Measurements from ENCODE around the gene CHRNB2.
A peak's percentile ranks its signal among the peaks of the same experiment; 100 is the strongest.

CHRNB2 gene

DNA sequence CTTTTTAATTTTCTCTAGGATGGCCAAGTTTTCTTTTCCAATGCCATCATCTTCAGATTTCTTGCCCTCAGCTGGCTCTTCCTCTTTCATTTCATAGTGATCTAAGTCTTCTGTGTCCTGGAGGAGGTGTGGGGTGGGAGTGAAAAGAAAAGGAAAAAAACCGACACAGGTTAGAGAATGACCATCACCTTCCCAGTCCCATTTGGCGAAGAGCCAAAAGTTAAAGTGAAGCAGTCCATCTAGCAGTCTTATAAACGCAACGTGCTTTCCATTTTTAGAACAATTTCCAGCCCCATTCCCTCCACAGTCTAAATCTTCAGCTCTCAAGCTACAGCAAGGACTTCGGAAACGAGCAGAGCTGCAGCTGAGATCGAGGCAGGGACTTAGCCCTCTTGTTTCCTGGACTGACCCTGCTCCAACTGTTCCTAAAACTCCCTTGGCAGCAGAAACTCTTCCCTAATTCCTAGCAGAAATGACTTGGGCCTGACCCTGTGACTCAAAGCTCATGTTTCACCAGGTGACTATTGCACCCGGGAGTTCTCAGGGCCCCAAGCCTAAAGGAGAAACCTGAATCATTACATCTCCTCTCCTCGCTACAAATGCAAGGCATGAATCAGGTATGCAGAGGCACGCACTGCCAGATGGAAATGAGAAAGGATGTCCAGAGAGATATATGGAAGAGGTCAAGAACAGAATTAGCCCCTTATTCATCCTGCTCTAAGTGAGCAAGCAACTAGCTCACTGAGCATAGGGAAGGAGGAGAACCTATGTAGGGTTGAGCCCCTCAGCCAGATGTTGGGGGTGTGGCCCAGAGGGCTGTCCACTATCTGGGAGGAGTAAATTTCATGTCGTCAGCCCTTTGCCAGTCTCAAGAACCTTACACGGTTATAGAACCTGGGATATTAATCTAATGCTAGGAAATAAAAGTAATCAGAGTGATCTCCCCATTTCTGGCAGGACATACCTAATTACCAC is 14.2 kb upstream of the CHRNB2 start:
- Histone ChIP-seq H3K4me2 (ENCODE audit: low read length) (no peak overlapping the region), H3K27ac (ENCODE audit: low read length) (no peak overlapping the region), H3K36me3 (replicated peaks; ENCODE audit: low read depth, low read length) (peaks cover 82% of the 10 kb centered on the region), H3K9ac (ENCODE audit: low read length) (no peak overlapping the region), H3K27me3 (ENCODE audit: low read depth, low read length) (no peaks in the 10 kb centered on the region), H3K79me2 (ENCODE audit: low read length) (peaks cover 33% of the 10 kb centered on the region), H3K9me3 (ENCODE audit: insufficient read depth, low read length) (no peaks in the 10 kb centered on the region), H3K4me3 (ENCODE audit: low read length) (no peak overlapping the region), H2AFZ (ENCODE audit: low read depth, low read length) (no peak overlapping the region), H3K4me1 (ENCODE audit: low read length) (peaks cover 23% of the 10 kb centered on the region), H4K20me1 (ENCODE audit: insufficient read depth, low read length) (peaks cover 24% of the 10 kb centered on the region)
- TF ChIP-seq EZH2phosphoT487 (IDR thresholded peaks at IDR 0.05; ENCODE audit: low read depth), result no peak
- TF ChIP-seq, protein P1, sequence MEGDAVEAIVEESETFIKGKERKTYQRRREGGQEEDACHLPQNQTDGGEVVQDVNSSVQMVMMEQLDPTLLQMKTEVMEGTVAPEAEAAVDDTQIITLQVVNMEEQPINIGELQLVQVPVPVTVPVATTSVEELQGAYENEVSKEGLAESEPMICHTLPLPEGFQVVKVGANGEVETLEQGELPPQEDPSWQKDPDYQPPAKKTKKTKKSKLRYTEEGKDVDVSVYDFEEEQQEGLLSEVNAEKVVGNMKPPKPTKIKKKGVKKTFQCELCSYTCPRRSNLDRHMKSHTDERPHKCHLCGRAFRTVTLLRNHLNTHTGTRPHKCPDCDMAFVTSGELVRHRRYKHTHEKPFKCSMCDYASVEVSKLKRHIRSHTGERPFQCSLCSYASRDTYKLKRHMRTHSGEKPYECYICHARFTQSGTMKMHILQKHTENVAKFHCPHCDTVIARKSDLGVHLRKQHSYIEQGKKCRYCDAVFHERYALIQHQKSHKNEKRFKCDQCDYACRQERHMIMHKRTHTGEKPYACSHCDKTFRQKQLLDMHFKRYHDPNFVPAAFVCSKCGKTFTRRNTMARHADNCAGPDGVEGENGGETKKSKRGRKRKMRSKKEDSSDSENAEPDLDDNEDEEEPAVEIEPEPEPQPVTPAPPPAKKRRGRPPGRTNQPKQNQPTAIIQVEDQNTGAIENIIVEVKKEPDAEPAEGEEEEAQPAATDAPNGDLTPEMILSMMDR (IDR thresholded peaks at IDR 0.05; ENCODE audit: low read depth, low read length), result no peak

DNA sequence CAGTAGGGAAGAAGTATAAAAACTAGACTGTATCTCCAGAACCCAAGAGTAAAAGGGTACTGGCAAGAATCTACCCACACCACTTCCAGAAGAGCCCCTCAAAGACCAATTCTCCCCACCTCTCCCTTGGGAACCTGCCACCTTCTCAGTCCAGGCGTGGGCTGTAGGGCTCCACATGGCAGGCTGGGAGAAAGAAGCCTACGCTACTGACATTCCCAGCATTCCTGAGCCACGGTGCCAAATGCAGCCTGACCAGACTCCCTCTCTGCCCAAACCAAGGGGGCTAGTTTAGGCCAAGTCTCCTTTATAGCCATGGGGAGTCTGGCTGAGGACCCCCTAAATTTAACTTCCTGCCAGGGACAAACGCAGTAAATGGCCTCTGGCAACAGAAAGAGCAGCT is 11.2 kb upstream of the CHRNB2 start:
- no peak for TF ChIP-seq EZH2phosphoT487 (IDR thresholded peaks at IDR 0.05; ENCODE audit: low read depth)
- TF ChIP-seq, protein P1 (IDR thresholded peaks at IDR 0.05; ENCODE audit: low read depth, low read length), result no peak
- Histone ChIP-seq H3K27me3 (ENCODE audit: low read depth, low read length) (no peaks in the 10 kb centered on the region), H4K20me1 (ENCODE audit: insufficient read depth, low read length) (peaks cover 17% of the 10 kb centered on the region), H2AFZ (ENCODE audit: low read depth, low read length) (no peak overlapping the region), H3K9me3 (ENCODE audit: insufficient read depth, low read length) (no peaks in the 10 kb centered on the region), H3K9ac (ENCODE audit: low read length) (peak overlapping the region; percentile 98; the same call in 1 of the 2 replicates), H3K79me2 (ENCODE audit: low read length) (peaks cover 41% of the 10 kb centered on the region), H3K4me2 (ENCODE audit: low read length) (peak overlapping the region; percentile 94), H3K36me3 (replicated peaks; ENCODE audit: low read depth, low read length) (peaks cover 52% of the 10 kb centered on the region), H3K27ac (ENCODE audit: low read length) (no peak overlapping the region), H3K4me3 (ENCODE audit: low read length) (peak overlapping the region; percentile 87), H3K4me1 (ENCODE audit: low read length) (peaks cover 19% of the 10 kb centered on the region)

DNA sequence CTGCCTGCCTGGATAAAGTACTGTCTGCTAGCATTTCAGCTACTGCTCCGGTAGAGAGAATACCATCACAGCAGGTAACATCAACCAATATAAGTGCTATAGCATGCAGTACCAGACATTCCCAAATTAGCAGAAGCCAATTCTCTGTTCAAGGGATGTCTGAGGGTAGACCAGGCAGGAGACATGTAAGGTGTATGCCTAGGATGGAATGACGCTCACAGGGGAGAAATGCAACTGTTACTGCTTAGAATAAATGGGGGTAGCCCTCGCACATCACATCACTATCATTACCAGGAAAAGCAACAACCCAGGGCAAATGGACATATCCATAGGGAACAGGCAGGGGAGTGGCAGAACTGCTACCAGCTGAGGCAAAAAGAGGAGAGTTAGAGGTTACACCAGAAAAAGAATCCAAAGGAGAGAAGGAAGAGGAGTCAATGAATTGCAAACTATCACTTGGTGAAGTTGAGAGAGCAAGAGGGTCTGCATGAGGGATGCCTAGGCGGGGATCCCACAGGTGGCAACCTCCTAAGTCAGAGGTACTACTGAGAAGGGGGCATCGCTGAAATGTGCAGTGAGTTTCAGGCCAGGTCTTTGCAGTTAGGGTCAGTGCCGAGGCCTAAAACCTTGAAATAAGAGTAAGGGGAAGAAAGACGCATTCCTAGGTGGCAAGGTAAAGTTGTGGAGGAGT is 10.2 kb upstream of the CHRNB2 start:
- Histone ChIP-seq H3K4me1 (ENCODE audit: low read length) (peaks cover 18% of the 10 kb centered on the region), H3K4me2 (ENCODE audit: low read length) (peak overlapping the region; percentile 94), H3K36me3 (replicated peaks; ENCODE audit: low read depth, low read length) (peaks cover 42% of the 10 kb centered on the region), H2AFZ (ENCODE audit: low read depth, low read length) (no peak overlapping the region), H3K9me3 (ENCODE audit: insufficient read depth, low read length) (no peaks in the 10 kb centered on the region), H3K9ac (ENCODE audit: low read length) (peak overlapping the region; percentile 98), H3K4me3 (ENCODE audit: low read length) (peak overlapping the region; percentile 87), H3K27ac (ENCODE audit: low read length) (peak overlapping the region; percentile 46), H4K20me1 (ENCODE audit: insufficient read depth, low read length) (peaks cover 17% of the 10 kb centered on the region), H3K27me3 (ENCODE audit: low read depth, low read length) (no peaks in the 10 kb centered on the region), H3K79me2 (ENCODE audit: low read length) (peaks cover 41% of the 10 kb centered on the region)
- TF ChIP-seq, protein P1 (IDR thresholded peaks at IDR 0.05; ENCODE audit: low read depth, low read length), result no peak
- no peak for TF ChIP-seq EZH2phosphoT487 (IDR thresholded peaks at IDR 0.05; ENCODE audit: low read depth)

All from OCI-LY3 (cell line).